Sigmoid colon (tissue), 4 donors: ENCODE measurements around the gene GGT6.

Experiments used
- CTCF ChIP-seq, 4 experiments: fragments of 450-650 bp in 3 of 4; fragments of 200-600 bp in 1 of 4; IDR thresholded peaks; one replicate each; pipeline ENCODE4 v1.5.1; 2016 to 2019; ENCODE audit warnings: antibody characterized with exemption in 4 of 4, mild to moderate bottlenecking in 3 of 4, moderate library complexity in 2 of 4
- EP300 ChIP-seq, 4 donors: sonication (generic); formaldehyde crosslinking; IDR thresholded peaks; one replicate each; pipeline ENCODE4 v1.6.1; 2017; ENCODE audit warnings: antibody characterized with exemption in 4 of 4
- POLR2A ChIP-seq, 2 donors: fragments of 450-650 bp; IDR thresholded peaks; one replicate each; pipeline ENCODE4 v1.6.1; 2016; ENCODE audit warnings: antibody characterized with exemption in 2 of 2, mild to moderate bottlenecking in 2 of 2, moderate library complexity in 2 of 2
- POLR2AphosphoS5 ChIP-seq, 4 donors: sonication (generic); formaldehyde crosslinking; IDR thresholded peaks; one replicate each; pipeline ENCODE4 v1.6.1; 2017; ENCODE audit warnings: antibody characterized with exemption in 4 of 4

GRCh38 chr17:4600563-4600962 is 40.2 kb upstream of the GGT6 start:
- no peak for TF ChIP-seq CTCF (IDR thresholded peaks at IDR 0.05)
- no peak for TF ChIP-seq EP300 (IDR thresholded peaks at IDR 0.05)
- TF ChIP-seq POLR2A (IDR thresholded peaks at IDR 0.05) = no peak
- TF ChIP-seq POLR2AphosphoS5 (IDR thresholded peaks at IDR 0.05) = no peak
